Measurements from ENCODE around the gene SLFN12. TPM values are rescaled to one million over a fixed set of nuclear protein-coding genes. Genes with fewer than 3 reads are reported as not detected.

SLFN12 gene
- total RNA-seq, 1 experiment from 2014 or later, result 14.5 TPM

- TF ChIP-seq, protein P1, sequence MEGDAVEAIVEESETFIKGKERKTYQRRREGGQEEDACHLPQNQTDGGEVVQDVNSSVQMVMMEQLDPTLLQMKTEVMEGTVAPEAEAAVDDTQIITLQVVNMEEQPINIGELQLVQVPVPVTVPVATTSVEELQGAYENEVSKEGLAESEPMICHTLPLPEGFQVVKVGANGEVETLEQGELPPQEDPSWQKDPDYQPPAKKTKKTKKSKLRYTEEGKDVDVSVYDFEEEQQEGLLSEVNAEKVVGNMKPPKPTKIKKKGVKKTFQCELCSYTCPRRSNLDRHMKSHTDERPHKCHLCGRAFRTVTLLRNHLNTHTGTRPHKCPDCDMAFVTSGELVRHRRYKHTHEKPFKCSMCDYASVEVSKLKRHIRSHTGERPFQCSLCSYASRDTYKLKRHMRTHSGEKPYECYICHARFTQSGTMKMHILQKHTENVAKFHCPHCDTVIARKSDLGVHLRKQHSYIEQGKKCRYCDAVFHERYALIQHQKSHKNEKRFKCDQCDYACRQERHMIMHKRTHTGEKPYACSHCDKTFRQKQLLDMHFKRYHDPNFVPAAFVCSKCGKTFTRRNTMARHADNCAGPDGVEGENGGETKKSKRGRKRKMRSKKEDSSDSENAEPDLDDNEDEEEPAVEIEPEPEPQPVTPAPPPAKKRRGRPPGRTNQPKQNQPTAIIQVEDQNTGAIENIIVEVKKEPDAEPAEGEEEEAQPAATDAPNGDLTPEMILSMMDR (conservative IDR thresholded peaks at IDR 0.05), result no peak
- H3K27me3 ChIP-seq (ENCODE audit: insufficient read depth, low read length), result no peaks in the 10 kb centered on the region
- H3K4me3 Mint-ChIP-seq, result no peak overlapping the region
Measured at GRCh38 chr17:35406568-35406967, 25.7 kb downstream of the SLFN12 start.

More at GRCh38 chr17:35406568-35406967, 25.7 kb downstream of the SLFN12 start:
- no peaks in the 10 kb centered on the region for H3K23me2 ChIP-seq (ENCODE audit: insufficient read length, low read depth, low read length, poor library complexity, severe bottlenecking)
- H2AFZ ChIP-seq (ENCODE audit: low read length), result no peak overlapping the region
- no peak overlapping the region for H2BK120ac ChIP-seq (ENCODE audit: low read depth, low read length, poor library complexity, severe bottlenecking)
- Mint-ChIP-seq H3K4me1 (no peaks in the 10 kb centered on the region), H3K27ac (no peak overlapping the region), H3K27me3 (ENCODE audit: low read depth) (no peaks in the 10 kb centered on the region), H3K9me3 (no peaks in the 10 kb centered on the region), H3K36me3 (ENCODE audit: insufficient read depth in 1 of 3, low read depth in 3 of 3) (peaks cover 0 to 18% (median 0%) of the 10 kb centered on the region in 3 experiments; a peak in 2 of 7 replicates)
- H4K91ac ChIP-seq (ENCODE audit: insufficient read length, low read depth, low read length), result no peak overlapping the region
- no peak overlapping the region for H3K56ac ChIP-seq (ENCODE audit: insufficient read length, low read depth, low read length)
- no peak overlapping the region for H3T11ph ChIP-seq (ENCODE audit: low read length)
- H2BK20ac ChIP-seq (ENCODE audit: low read depth, low read length, poor library complexity, severe bottlenecking), result no peak overlapping the region
- H3K4ac ChIP-seq (ENCODE audit: low read depth, low read length), result no peak overlapping the region
- H3K18ac ChIP-seq (ENCODE audit: insufficient read length, low read depth, low read length), result no peak overlapping the region
- no peak for DNase-seq
- no peaks in the 10 kb centered on the region for H3K9me3 ChIP-seq (ENCODE audit: control insufficient read depth, low read depth, low read length)
- no peaks in the 10 kb centered on the region for H4K20me1 ChIP-seq (ENCODE audit: control insufficient read depth, insufficient read depth, insufficient read length)
- no peaks in the 10 kb centered on the region for H3K4me1 ChIP-seq (ENCODE audit: insufficient read depth, low read length)
- no peak overlapping the region for H3K9ac ChIP-seq (ENCODE audit: extremely low read depth, insufficient read length, low read length)
- H3K4me2 ChIP-seq (ENCODE audit: insufficient read depth, insufficient read length, low read length), result no peak overlapping the region
- H4K5ac ChIP-seq (ENCODE audit: insufficient read length, low read depth, low read length), result no peak overlapping the region
- no peak overlapping the region for H2BK15ac ChIP-seq (ENCODE audit: low read depth, low read length)
- H2BK5ac ChIP-seq (ENCODE audit: insufficient read length, low read length), result no peak overlapping the region
- no peak overlapping the region for H3K27ac ChIP-seq (ENCODE audit: insufficient read length, low read depth, low read length)
- H2BK12ac ChIP-seq (ENCODE audit: insufficient read length, low read depth, low read length), result no peak overlapping the region
- H2AK5ac ChIP-seq (ENCODE audit: insufficient read length, low read length), result no peak overlapping the region
- no peaks in the 10 kb centered on the region for H3K79me2 ChIP-seq (ENCODE audit: insufficient read depth, low read length)
- H3K79me1 ChIP-seq (ENCODE audit: insufficient read depth, low read depth, low read length, poor library complexity, severe bottlenecking), result no peaks in the 10 kb centered on the region
- no peak overlapping the region for H4K8ac ChIP-seq (replicated peaks; ENCODE audit: insufficient read length, low read depth, low read length)
- H3K23ac ChIP-seq (ENCODE audit: insufficient read length, low read depth, low read length), result no peak overlapping the region
- no peak overlapping the region for H3K14ac ChIP-seq (ENCODE audit: insufficient read depth, low read length)
- WGBS (ENCODE audit: extremely low coverage, insufficient read length, low lambda C conversion rate), result no CpG with 5 or more reads among the region's 1 CpG

Data from H9 (cell line).